OCI-LY1 (cell line): ENCODE data around the gene PLAAT5.

Experiments
- H2AFZ ChIP-seq: fragments of 200-600 bp; sonication (generic), shearing (Covaris generic); 2 replicates; pipeline ENCODE4 v1.6.0; 2014; ENCODE audit warnings: antibody characterized with exemption, mild to moderate bottlenecking, low read length
- H3F3A ChIP-seq: fragments of 200-600 bp; sonication (generic), shearing (Covaris generic); 2 replicates; pipeline ENCODE4 v1.6.0; 2014; ENCODE audit warnings: mild to moderate bottlenecking, antibody characterized with exemption, low read length, moderate library complexity; ENCODE audit not compliant: insufficient read depth
- H3K27ac ChIP-seq: fragments of 200-600 bp; sonication (generic); 2 replicates; pipeline ENCODE4 v1.5.1; 2014; ENCODE audit warnings: low read length, mixed run types, mild to moderate bottlenecking, low read depth; ENCODE audit not compliant: poor library complexity, severe bottlenecking
- H3K27me3 ChIP-seq: fragments of 200-600 bp; sonication (generic); 2 replicates; pipeline ENCODE4 v1.6.0; 2014; ENCODE audit warnings: antibody characterized with exemption, mild to moderate bottlenecking, low read length, moderate library complexity; ENCODE audit not compliant: insufficient read depth
- H3K36me3 ChIP-seq: fragments of 200-600 bp; sonication (generic); 2 replicates; pipeline ENCODE4 v1.6.1; 2014; ENCODE audit warnings: mild to moderate bottlenecking, antibody characterized with exemption, low read length, moderate library complexity, mixed read lengths; ENCODE audit not compliant: insufficient read depth
- H3K4me1 ChIP-seq: fragments of 200-600 bp; sonication (generic); 2 replicates; pipeline ENCODE4 v1.5.1; 2014; ENCODE audit warnings: mild to moderate bottlenecking, low read length, moderate library complexity; ENCODE audit not compliant: insufficient read depth, severe bottlenecking
- H3K4me2 ChIP-seq: fragments of 200-600 bp; sonication (generic), shearing (Covaris generic); 2 replicates; pipeline ENCODE4 v1.6.1; 2014; ENCODE audit warnings: low read length
- H3K4me3 ChIP-seq: fragments of 200-600 bp; sonication (generic); 2 replicates; pipeline ENCODE4 v1.5.1; 2014; ENCODE audit warnings: low read length, low read depth, mild to moderate bottlenecking, mixed read lengths; ENCODE audit not compliant: poor library complexity, severe bottlenecking
- H3K79me2 ChIP-seq: fragments of 200-600 bp; shearing (Covaris generic); 2 replicates; pipeline ENCODE4 v1.6.1; 2016; ENCODE audit warnings: mixed run types, low read length, mixed read lengths; ENCODE audit not compliant: insufficient read depth
- H3K9ac ChIP-seq: fragments of 200-600 bp; sonication (generic), shearing (Covaris generic); 2 replicates; pipeline ENCODE4 v1.6.1; 2014; ENCODE audit warnings: mild to moderate bottlenecking, low read length, mixed read lengths
- H3K9me2 ChIP-seq: fragments of 200-600 bp; sonication (generic), shearing (Covaris generic); 2 replicates; pipeline ENCODE4 v1.6.1; 2014; ENCODE audit warnings: low read depth, mild to moderate bottlenecking, low read length, mixed read lengths
- H3K9me3 ChIP-seq: fragments of 200-600 bp; shearing (Covaris generic); 2 replicates; pipeline ENCODE4 v1.6.1; 2014; ENCODE audit warnings: low read length, mixed read lengths
- H4K20me1 ChIP-seq: fragments of 200-600 bp; sonication (generic), shearing (Covaris generic); 2 replicates; pipeline ENCODE4 v1.6.0; 2016; ENCODE audit warnings: mild to moderate bottlenecking, low read length; ENCODE audit not compliant: insufficient read depth
- EZH2 ChIP-seq: fragments of 200-600 bp; sonication (generic), shearing (Covaris generic); IDR thresholded peaks from 2 replicates; pipeline ENCODE4 v1.8.0; 2017; ENCODE audit warnings: borderline replicate concordance, mixed run types, mild to moderate bottlenecking, antibody characterized with exemption, low read length, moderate library complexity, mixed read lengths
- TF ChIP-seq, protein P1 (sequence below): fragments of 200-600 bp; sonication (generic), shearing (Covaris generic); IDR thresholded peaks from 2 replicates; pipeline ENCODE4 v1.5.1; 2017; ENCODE audit warnings: mild to moderate bottlenecking, antibody characterized with exemption, low read length, moderate library complexity, mixed read lengths

PLAAT5 gene

GRCh38 chr11:63470311-63470710, 20.7 kb downstream of the PLAAT5 start:
- H3K9me3 ChIP-seq, result no peaks in the 10 kb centered on the region
- TF ChIP-seq, protein P1, sequence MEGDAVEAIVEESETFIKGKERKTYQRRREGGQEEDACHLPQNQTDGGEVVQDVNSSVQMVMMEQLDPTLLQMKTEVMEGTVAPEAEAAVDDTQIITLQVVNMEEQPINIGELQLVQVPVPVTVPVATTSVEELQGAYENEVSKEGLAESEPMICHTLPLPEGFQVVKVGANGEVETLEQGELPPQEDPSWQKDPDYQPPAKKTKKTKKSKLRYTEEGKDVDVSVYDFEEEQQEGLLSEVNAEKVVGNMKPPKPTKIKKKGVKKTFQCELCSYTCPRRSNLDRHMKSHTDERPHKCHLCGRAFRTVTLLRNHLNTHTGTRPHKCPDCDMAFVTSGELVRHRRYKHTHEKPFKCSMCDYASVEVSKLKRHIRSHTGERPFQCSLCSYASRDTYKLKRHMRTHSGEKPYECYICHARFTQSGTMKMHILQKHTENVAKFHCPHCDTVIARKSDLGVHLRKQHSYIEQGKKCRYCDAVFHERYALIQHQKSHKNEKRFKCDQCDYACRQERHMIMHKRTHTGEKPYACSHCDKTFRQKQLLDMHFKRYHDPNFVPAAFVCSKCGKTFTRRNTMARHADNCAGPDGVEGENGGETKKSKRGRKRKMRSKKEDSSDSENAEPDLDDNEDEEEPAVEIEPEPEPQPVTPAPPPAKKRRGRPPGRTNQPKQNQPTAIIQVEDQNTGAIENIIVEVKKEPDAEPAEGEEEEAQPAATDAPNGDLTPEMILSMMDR, result no peak
- TF ChIP-seq EZH2, result no peak
- H3K4me1 ChIP-seq, result no peaks in the 10 kb centered on the region
- no peak overlapping the region for H3K9ac ChIP-seq
- no peak overlapping the region for H3K4me3 ChIP-seq
- no peak overlapping the region for H3K27ac ChIP-seq
- H2AFZ ChIP-seq, result no peak overlapping the region
- no peak overlapping the region for H3K4me2 ChIP-seq
- H3K9me2 ChIP-seq, result no peaks in the 10 kb centered on the region
- H3F3A ChIP-seq, result no peaks in the 10 kb centered on the region
- H3K27me3 ChIP-seq, result no peaks in the 10 kb centered on the region
- no peaks in the 10 kb centered on the region for H3K79me2 ChIP-seq
- no peaks in the 10 kb centered on the region for H3K36me3 ChIP-seq
- H4K20me1 ChIP-seq, result no peaks in the 10 kb centered on the region

DNA sequence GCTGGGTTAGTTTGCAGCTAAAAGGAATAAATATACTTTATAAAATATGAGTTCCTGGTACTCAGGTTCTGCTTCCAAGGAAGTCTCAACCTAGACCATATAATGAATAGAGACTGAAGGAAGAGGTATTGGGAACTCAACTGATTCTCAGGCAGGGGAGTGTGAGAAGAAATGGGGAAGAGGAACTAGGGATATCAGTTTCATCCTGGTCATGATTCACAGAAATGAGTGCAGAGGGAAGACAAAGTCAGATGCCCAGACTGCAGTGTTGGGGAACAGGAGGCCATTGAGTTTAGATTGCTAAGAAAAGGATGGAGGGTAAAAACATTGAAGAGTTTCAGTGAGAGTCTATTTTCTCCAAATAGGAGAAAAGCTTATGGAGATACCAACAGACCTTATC, 28.8 kb downstream of the PLAAT5 start:
- no peaks in the 10 kb centered on the region for H4K20me1 ChIP-seq
- H3K9me3 ChIP-seq, result no peaks in the 10 kb centered on the region
- no peaks in the 10 kb centered on the region for H3K36me3 ChIP-seq
- H3K9ac ChIP-seq, result no peak overlapping the region
- no peak overlapping the region for H3K4me3 ChIP-seq
- H3K79me2 ChIP-seq, result no peaks in the 10 kb centered on the region
- no peaks in the 10 kb centered on the region for H3F3A ChIP-seq
- H3K9me2 ChIP-seq, result no peaks in the 10 kb centered on the region
- no peak overlapping the region for H3K27ac ChIP-seq
- no peaks in the 10 kb centered on the region for H3K4me1 ChIP-seq
- H2AFZ ChIP-seq, result no peak overlapping the region
- no peaks in the 10 kb centered on the region for H3K27me3 ChIP-seq
- TF ChIP-seq, protein P1, result no peak
- TF ChIP-seq EZH2, result no peak
- H3K4me2 ChIP-seq, result no peak overlapping the region

GRCh38 chr11:63459586-63459985, 31.4 kb downstream of the PLAAT5 start:
- no peaks in the 10 kb centered on the region for H3K4me1 ChIP-seq
- no peaks in the 10 kb centered on the region for H3K79me2 ChIP-seq
- no peak overlapping the region for H2AFZ ChIP-seq
- H3F3A ChIP-seq, result no peaks in the 10 kb centered on the region
- no peak overlapping the region for H3K9ac ChIP-seq
- no peaks in the 10 kb centered on the region for H3K9me2 ChIP-seq
- no peak for TF ChIP-seq EZH2
- TF ChIP-seq, protein P1, result no peak
- H3K4me3 ChIP-seq, result no peak overlapping the region
- no peaks in the 10 kb centered on the region for H3K9me3 ChIP-seq
- no peaks in the 10 kb centered on the region for H4K20me1 ChIP-seq
- H3K27ac ChIP-seq, result no peak overlapping the region
- no peaks in the 10 kb centered on the region for H3K27me3 ChIP-seq
- H3K36me3 ChIP-seq, result no peaks in the 10 kb centered on the region
- H3K4me2 ChIP-seq, result no peak overlapping the region
